NB4 (cell line): ENCODE results near the gene TMEM94.

Source experiments
- DNase-seq: peaks from one replicate; pipeline ENCODE4 v3.0.0; 2010; ENCODE audit warnings: low read depth
- H3K4me3 ChIP-seq: one replicate; pipeline ENCODE4 v1.5.1; 2011; ENCODE audit warnings: mild to moderate bottlenecking, low read depth, low read length, moderate library complexity
- MAX ChIP-seq: IDR thresholded peaks from 2 replicates; pipeline ENCODE4 v1.6.1; 2011; ENCODE audit warnings: low read depth, low read length
- MYC ChIP-seq: IDR thresholded peaks from 2 replicates; pipeline ENCODE4 v1.6.1; 2011; ENCODE audit warnings: low read depth, low read length
- POLR2A ChIP-seq: IDR thresholded peaks from 2 replicates; pipeline ENCODE4 v1.6.1; 2011; ENCODE audit warnings: mild to moderate bottlenecking; ENCODE audit not compliant: insufficient read length; ENCODE audit errors: extremely low read depth
- TF ChIP-seq, protein P1 (sequence below): IDR thresholded peaks from one replicate; pipeline ENCODE4 v1.5.1; 2012; ENCODE audit warnings: low read depth, low read length

Gene TMEM94

DNA sequence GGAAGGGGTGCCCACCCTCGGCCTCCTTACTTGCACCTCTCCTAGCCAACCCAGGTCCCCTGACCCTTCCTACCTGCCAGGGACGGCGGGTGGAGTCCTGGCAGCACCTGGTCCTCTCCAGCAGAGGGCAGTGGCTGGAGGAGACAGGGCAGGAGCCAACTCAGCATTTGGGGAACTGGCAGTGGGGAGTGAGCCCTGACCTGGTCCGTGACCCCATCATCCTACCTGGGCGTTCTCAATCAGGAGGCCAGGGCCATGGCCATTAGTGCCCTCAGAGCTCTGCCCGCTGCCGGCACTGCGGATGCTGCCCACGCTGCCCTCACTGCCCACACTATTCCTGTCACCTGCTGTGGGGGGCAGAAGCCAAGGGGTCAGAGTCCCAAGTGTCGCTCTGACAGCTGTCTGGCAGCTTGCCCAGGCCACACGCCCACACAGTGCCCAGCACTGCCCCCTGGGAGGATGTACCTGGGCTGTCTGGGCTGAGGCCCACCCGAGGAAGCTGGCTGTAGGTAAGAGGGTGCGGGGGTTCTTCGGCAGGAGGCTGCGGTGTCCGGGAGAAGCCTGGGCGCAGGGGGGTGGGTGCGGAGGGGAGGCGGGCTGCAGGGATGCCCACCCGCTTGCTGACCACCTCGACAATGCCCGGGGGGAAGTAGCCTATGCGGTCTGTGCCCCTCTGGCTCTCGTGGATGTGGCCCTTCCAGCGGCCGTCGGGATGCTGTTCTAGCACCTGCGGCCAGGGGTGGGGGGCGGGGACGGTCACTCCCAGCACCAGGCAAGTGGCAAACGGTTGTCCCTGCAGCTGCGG, 48.1 kb downstream of the TMEM94 start:
- no peak overlapping the region for H3K4me3 ChIP-seq
- DNase-seq: peak; percentile 49
- no peak for TF ChIP-seq POLR2A
- no peak for TF ChIP-seq MAX
- TF ChIP-seq, protein P1, sequence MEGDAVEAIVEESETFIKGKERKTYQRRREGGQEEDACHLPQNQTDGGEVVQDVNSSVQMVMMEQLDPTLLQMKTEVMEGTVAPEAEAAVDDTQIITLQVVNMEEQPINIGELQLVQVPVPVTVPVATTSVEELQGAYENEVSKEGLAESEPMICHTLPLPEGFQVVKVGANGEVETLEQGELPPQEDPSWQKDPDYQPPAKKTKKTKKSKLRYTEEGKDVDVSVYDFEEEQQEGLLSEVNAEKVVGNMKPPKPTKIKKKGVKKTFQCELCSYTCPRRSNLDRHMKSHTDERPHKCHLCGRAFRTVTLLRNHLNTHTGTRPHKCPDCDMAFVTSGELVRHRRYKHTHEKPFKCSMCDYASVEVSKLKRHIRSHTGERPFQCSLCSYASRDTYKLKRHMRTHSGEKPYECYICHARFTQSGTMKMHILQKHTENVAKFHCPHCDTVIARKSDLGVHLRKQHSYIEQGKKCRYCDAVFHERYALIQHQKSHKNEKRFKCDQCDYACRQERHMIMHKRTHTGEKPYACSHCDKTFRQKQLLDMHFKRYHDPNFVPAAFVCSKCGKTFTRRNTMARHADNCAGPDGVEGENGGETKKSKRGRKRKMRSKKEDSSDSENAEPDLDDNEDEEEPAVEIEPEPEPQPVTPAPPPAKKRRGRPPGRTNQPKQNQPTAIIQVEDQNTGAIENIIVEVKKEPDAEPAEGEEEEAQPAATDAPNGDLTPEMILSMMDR: peak; percentile 78
- no peak for TF ChIP-seq MYC

DNA sequence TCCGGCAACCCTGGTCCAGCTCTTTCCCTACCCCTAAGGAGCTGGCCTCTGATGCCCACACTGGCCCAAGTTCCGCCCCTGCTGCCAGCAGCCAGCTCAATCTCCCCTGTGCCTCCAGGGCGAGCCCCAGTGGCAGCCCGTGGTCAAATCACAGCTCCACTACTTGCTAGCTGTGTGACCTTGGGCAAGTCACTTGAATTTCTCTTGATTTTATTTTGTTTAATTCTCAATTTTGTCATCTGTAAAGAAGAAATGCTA, 48.6 kb downstream of the TMEM94 start:
- no peak overlapping the region for H3K4me3 ChIP-seq
- TF ChIP-seq MAX (no peak), POLR2A (no peak), MYC (no peak)
- TF ChIP-seq, protein P1: no peak
- DNase-seq: no peak

GRCh38 chr17:75505640-75506039, 49.2 kb downstream of the TMEM94 start:
- DNase-seq: no peak
- no peak overlapping the region for H3K4me3 ChIP-seq
- TF ChIP-seq MAX (no peak), POLR2A (no peak), MYC (no peak)
- TF ChIP-seq, protein P1: no peak

- no peak overlapping the region for H3K4me3 ChIP-seq
- DNase-seq: no peak
- TF ChIP-seq MAX: no peak
- TF ChIP-seq, protein P1: no peak
- no peak for TF ChIP-seq MYC
- no peak for TF ChIP-seq POLR2A
Measured at GRCh38 chr17:75506134-75506533, 49.7 kb downstream of the TMEM94 start.

GRCh38 chr17:75506888-75507287, 50.5 kb downstream of the TMEM94 start:
- no peak for DNase-seq
- TF ChIP-seq, protein P1: no peak
- no peak for TF ChIP-seq MYC
- H3K4me3 ChIP-seq: no peak overlapping the region
